ENCODE measurements around the gene NFX1. TPM values are rescaled to one million over a fixed set of nuclear protein-coding genes. Genes with fewer than 3 reads are reported as not detected.

Gene NFX1
- total and polyA plus RNA-seq, 4 experiments from 2014 or later = 21.2 to 64.7 (median 54.3) TPM

- H3K27me3 Mint-ChIP-seq = no peaks in the 10 kb centered on the region
- peaks cover 0 to 2% (median 0%) of the 10 kb centered on the region in 8 donors for H3K9me3 Mint-ChIP-seq
- Histone ChIP-seq H3K27ac (ENCODE audit: low read depth, low read length) (no peak overlapping the region), H3K36me3 (ENCODE audit: insufficient read depth, low read length) (peaks cover 61% of the 10 kb centered on the region), H3K4me1 (ENCODE audit: insufficient read depth, low read length) (peaks cover 78% of the 10 kb centered on the region), H3K4me3 (ENCODE audit: low read length in 2 of 2) (no peak overlapping the region), H3K9me3 (ENCODE audit: control insufficient read depth in 1 of 2, low read length in 2 of 2) (no peaks in the 10 kb centered on the region), H3K27me3 (ENCODE audit: insufficient read depth, low read length) (no peaks in the 10 kb centered on the region)
- intact Hi-C loops (cut with micrococcal nuclease) = no loop called here
- H3K4me3 Mint-ChIP-seq = peak overlapping the region in 7 of 8 donors; percentile 2 to 74 (median 28)
- POLR2A ChIA-PET (ENCODE audit: partially characterized antibody) = interaction anchor here (1.5 kb wide), 1 partner anchor 7 kb away, joined by 4 read pairs; the partner anchor contains the start of gene NFX1
- CTCF ChIA-PET (ENCODE audit: partially characterized antibody) = interaction anchor here (1.1 to 1.2 kb wide), 2 partner anchors 10 to 76 kb away, joined by 3 to 9 read pairs; no protein-coding TSS in a partner anchor
- no peak for DNase-seq
- H3K36me3 Mint-ChIP-seq = peaks cover 42 to 83% of the 10 kb centered on the region in 2 donors
- peaks cover 53 to 84% (median 72%) of the 10 kb centered on the region in 4 donors for H3K4me1 Mint-ChIP-seq
- peak overlapping the region; percentile 4 to 74 (median 63) for H3K27ac Mint-ChIP-seq
These were observed 7.1 kb downstream of the NFX1 start for GRCh38 chr9:33297432-33297831.

GRCh38 chr9:33300546-33300945 lies 10.2 kb downstream of the NFX1 start:
- H3K4me1 Mint-ChIP-seq = peaks cover 36 to 54% (median 45%) of the 10 kb centered on the region in 4 donors
- peak overlapping the region in 1 of 8 donors; percentile 40 for H3K4me3 Mint-ChIP-seq
- POLR2A ChIA-PET (ENCODE audit: partially characterized antibody) = interaction anchor here (4.7 kb wide), 1 partner anchor 10 kb away, joined by 21 read pairs; the partner anchor contains the start of gene NFX1

GRCh38 chr9:33304362-33304761 lies 14.0 kb downstream of the NFX1 start:
- H3K4me1 ChIP-seq (ENCODE audit: insufficient read depth, low read length) = peaks cover 9% of the 10 kb centered on the region
- no peak overlapping the region for H3K27ac Mint-ChIP-seq
- no peaks in the 10 kb centered on the region for H3K27me3 Mint-ChIP-seq
- POLR2A ChIA-PET (ENCODE audit: partially characterized antibody) = interaction anchor here (1.4 to 4.7 kb wide), 2 partner anchors 14 to 38 kb away, joined by 3 to 21 read pairs; partner anchors contain the start of gene NFX1
- no peaks in the 10 kb centered on the region for H3K9me3 ChIP-seq (ENCODE audit: control insufficient read depth in 1 of 2, low read length in 2 of 2)
- intact Hi-C loops (cut with micrococcal nuclease) = no loop called here
- no peak overlapping the region for H3K4me3 ChIP-seq (ENCODE audit: low read length in 2 of 2)
- CTCF ChIA-PET (ENCODE audit: partially characterized antibody) = no interaction called here
- peaks cover 13 to 50% of the 10 kb centered on the region in 2 donors for H3K36me3 Mint-ChIP-seq
- peaks cover 6 to 18% (median 11%) of the 10 kb centered on the region in 4 donors for H3K4me1 Mint-ChIP-seq
- no peak overlapping the region for H3K27ac ChIP-seq (ENCODE audit: low read depth, low read length)
- DNase-seq = no peak
- no peaks in the 10 kb centered on the region for H3K27me3 ChIP-seq (ENCODE audit: insufficient read depth, low read length)
- H3K36me3 ChIP-seq (ENCODE audit: insufficient read depth, low read length) = peaks cover 80% of the 10 kb centered on the region
- H3K9me3 Mint-ChIP-seq = peaks cover 0 to 2% (median 0%) of the 10 kb centered on the region in 8 donors
- H3K4me3 Mint-ChIP-seq = no peak overlapping the region

More at GRCh38 chr9:33300546-33300945, 10.2 kb downstream of the NFX1 start:
- Histone ChIP-seq H3K9me3 (ENCODE audit: control insufficient read depth in 1 of 2, low read length in 2 of 2) (no peaks in the 10 kb centered on the region), H3K27ac (ENCODE audit: low read depth, low read length) (no peak overlapping the region), H3K4me3 (ENCODE audit: low read length in 2 of 2) (no peak overlapping the region), H3K27me3 (ENCODE audit: insufficient read depth, low read length) (no peaks in the 10 kb centered on the region), H3K4me1 (ENCODE audit: insufficient read depth, low read length) (peaks cover 47% of the 10 kb centered on the region), H3K36me3 (ENCODE audit: insufficient read depth, low read length) (peaks cover 76% of the 10 kb centered on the region)
- Mint-ChIP-seq H3K27ac (peak overlapping the region in 2 of 7 donors; percentile 48 to 64), H3K9me3 (peaks cover 0 to 2% (median 0%) of the 10 kb centered on the region in 8 donors), H3K36me3 (peaks cover 35 to 67% of the 10 kb centered on the region in 2 donors), H3K27me3 (no peaks in the 10 kb centered on the region)
- CTCF ChIA-PET (ENCODE audit: partially characterized antibody) = interaction anchor here (0.5 to 2.5 kb wide), 3 partner anchors 14 to 151 kb away, joined by 3 to 10 read pairs (median 3); partner anchors contain the start of gene AQP3
- no peak for DNase-seq
- intact Hi-C loops (cut with micrococcal nuclease) = no loop called here

GRCh38 chr9:33306037-33306436 lies 15.7 kb downstream of the NFX1 start:
- intact Hi-C loops (cut with micrococcal nuclease) = no loop called here

GRCh38 chr9:33307067-33307466 lies 16.8 kb downstream of the NFX1 start:
- no peak overlapping the region for H3K4me3 Mint-ChIP-seq
- POLR2A ChIA-PET (ENCODE audit: partially characterized antibody) = interaction anchor here (1.9 kb wide), 1 partner anchor 17 kb away, joined by 5 read pairs; the partner anchor contains the start of gene NFX1
- H3K27ac ChIP-seq (ENCODE audit: low read depth, low read length) = no peak overlapping the region
- no peaks in the 10 kb centered on the region for H3K27me3 ChIP-seq (ENCODE audit: insufficient read depth, low read length)
- no peaks in the 10 kb centered on the region for H3K9me3 ChIP-seq (ENCODE audit: control insufficient read depth in 1 of 2, low read length in 2 of 2)
- H3K27me3 Mint-ChIP-seq = no peaks in the 10 kb centered on the region
- no peak for DNase-seq
- no peaks in the 10 kb centered on the region for H3K4me1 ChIP-seq (ENCODE audit: insufficient read depth, low read length)
- H3K27ac Mint-ChIP-seq = no peak overlapping the region
- H3K36me3 ChIP-seq (ENCODE audit: insufficient read depth, low read length) = peaks cover 85% of the 10 kb centered on the region
- peaks cover 0 to 2% (median 0%) of the 10 kb centered on the region in 8 donors for H3K9me3 Mint-ChIP-seq
- peaks cover 28 to 55% of the 10 kb centered on the region in 2 donors for H3K36me3 Mint-ChIP-seq
- peaks cover 0 to 4% (median 2%) of the 10 kb centered on the region in 4 donors for H3K4me1 Mint-ChIP-seq
- H3K4me3 ChIP-seq (ENCODE audit: low read length in 2 of 2) = no peak overlapping the region
- intact Hi-C loops (cut with micrococcal nuclease) = no loop called here
- CTCF ChIA-PET (ENCODE audit: partially characterized antibody) = no interaction called here

More at GRCh38 chr9:33306037-33306436, 15.7 kb downstream of the NFX1 start:
- ChIA-PET CTCF (ENCODE audit: partially characterized antibody) (interaction anchor here (1.0 kb wide), 1 partner anchor 19 kb away, joined by 3 read pairs; no protein-coding TSS in a partner anchor), POLR2A (ENCODE audit: partially characterized antibody) (no interaction called here)
- Histone ChIP-seq H3K9me3 (ENCODE audit: control insufficient read depth in 1 of 2, low read length in 2 of 2) (no peaks in the 10 kb centered on the region), H3K36me3 (ENCODE audit: insufficient read depth, low read length) (peaks cover 80% of the 10 kb centered on the region), H3K4me1 (ENCODE audit: insufficient read depth, low read length) (no peaks in the 10 kb centered on the region), H3K27me3 (ENCODE audit: insufficient read depth, low read length) (no peaks in the 10 kb centered on the region), H3K27ac (ENCODE audit: low read depth, low read length) (no peak overlapping the region), H3K4me3 (ENCODE audit: low read length in 2 of 2) (no peak overlapping the region)
- H3K27ac Mint-ChIP-seq = no peak overlapping the region
- H3K4me1 Mint-ChIP-seq = peaks cover 1 to 6% (median 2%) of the 10 kb centered on the region in 4 donors
- H3K4me3 Mint-ChIP-seq = no peak overlapping the region
- no peaks in the 10 kb centered on the region for H3K27me3 Mint-ChIP-seq
- H3K9me3 Mint-ChIP-seq = peaks cover 0 to 2% (median 0%) of the 10 kb centered on the region in 8 donors
- no peak for DNase-seq
- H3K36me3 Mint-ChIP-seq = peaks cover 21 to 50% of the 10 kb centered on the region in 2 donors

- no peak for DNase-seq
- Histone ChIP-seq H3K36me3 (ENCODE audit: insufficient read depth, low read length) (peaks cover 80% of the 10 kb centered on the region), H3K9me3 (ENCODE audit: control insufficient read depth in 1 of 2, low read length in 2 of 2) (no peaks in the 10 kb centered on the region), H3K27ac (ENCODE audit: low read depth, low read length) (no peak overlapping the region), H3K4me3 (ENCODE audit: low read length in 2 of 2) (no peak overlapping the region), H3K27me3 (ENCODE audit: insufficient read depth, low read length) (no peaks in the 10 kb centered on the region), H3K4me1 (ENCODE audit: insufficient read depth, low read length) (no peaks in the 10 kb centered on the region)
- Mint-ChIP-seq H3K27ac (peak overlapping the region in 2 of 7 donors; percentile 10 to 66), H3K4me3 (no peak overlapping the region), H3K4me1 (peaks cover 0 to 4% (median 2%) of the 10 kb centered on the region in 4 donors), H3K27me3 (no peaks in the 10 kb centered on the region), H3K9me3 (peaks cover 0 to 3% (median 0%) of the 10 kb centered on the region in 8 donors), H3K36me3 (peaks cover 31 to 64% of the 10 kb centered on the region in 2 donors)
- ChIA-PET CTCF (ENCODE audit: partially characterized antibody) (interaction anchor here (0.8 to 0.9 kb wide), 2 partner anchors 9 to 23 kb away, joined by 3 read pairs; no protein-coding TSS in a partner anchor), POLR2A (ENCODE audit: partially characterized antibody) (interaction anchor here (0.7 kb wide), 1 partner anchor 10 kb away, joined by 4 read pairs; no protein-coding TSS in a partner anchor)
- intact Hi-C loops (cut with micrococcal nuclease) = no loop called here
These were observed 19.6 kb downstream of the NFX1 start for GRCh38 chr9:33309903-33310302.

DNA sequence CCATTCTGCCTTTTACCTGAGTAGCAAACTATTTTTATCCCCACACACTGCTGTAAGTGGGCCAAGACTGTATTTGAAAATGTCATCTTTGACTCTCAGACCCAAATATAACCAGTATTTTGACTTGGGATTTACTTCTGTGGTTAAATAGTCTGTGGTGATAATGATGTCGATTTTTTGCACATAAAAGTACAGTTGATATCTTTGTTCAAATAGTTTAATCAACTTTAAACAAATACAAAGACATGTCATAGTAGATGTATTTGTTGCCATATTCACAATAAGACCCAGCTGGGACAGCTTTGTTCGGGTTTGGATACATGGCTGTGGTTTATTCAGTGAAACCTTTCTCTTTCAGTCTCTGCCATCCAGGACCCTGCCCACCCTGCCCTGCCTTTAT lies 20.4 kb downstream of the NFX1 start:
- H3K27ac Mint-ChIP-seq = peak overlapping the region in 2 of 7 donors; percentile 53 to 59
- CTCF ChIA-PET (ENCODE audit: partially characterized antibody) = no interaction called here

More for the DNA sequence above, 20.4 kb downstream of the NFX1 start:
- no peak for DNase-seq
- no peaks in the 10 kb centered on the region for H3K4me1 ChIP-seq (ENCODE audit: insufficient read depth, low read length)
- H3K27ac ChIP-seq (ENCODE audit: low read depth, low read length) = no peak overlapping the region
- POLR2A ChIA-PET (ENCODE audit: partially characterized antibody) = no interaction called here
- peaks cover 80% of the 10 kb centered on the region for H3K36me3 ChIP-seq (ENCODE audit: insufficient read depth, low read length)
- intact Hi-C loops (cut with micrococcal nuclease) = no loop called here
- H3K36me3 Mint-ChIP-seq = peaks cover 36 to 72% of the 10 kb centered on the region in 2 donors
- H3K27me3 Mint-ChIP-seq = no peaks in the 10 kb centered on the region
- H3K9me3 Mint-ChIP-seq = peaks cover 0 to 3% (median 0%) of the 10 kb centered on the region in 8 donors
- peaks cover 0 to 4% (median 2%) of the 10 kb centered on the region in 4 donors for H3K4me1 Mint-ChIP-seq
- no peak overlapping the region for H3K4me3 Mint-ChIP-seq
- H3K9me3 ChIP-seq (ENCODE audit: control insufficient read depth in 1 of 2, low read length in 2 of 2) = no peaks in the 10 kb centered on the region
- H3K27me3 ChIP-seq (ENCODE audit: insufficient read depth, low read length) = no peaks in the 10 kb centered on the region
- no peak overlapping the region for H3K4me3 ChIP-seq (ENCODE audit: low read length in 2 of 2)

Measured in CD4-positive, alpha-beta memory T cell (primary cell).